Measurements from ENCODE around the gene RMC1. TPM values are rescaled to one million over a fixed set of nuclear protein-coding genes. Genes with fewer than 3 reads are reported as not detected.

Gene RMC1
- total and polyA plus RNA-seq, 2 experiments from 2014 or later = 10.4 to 28.0 TPM

- peak overlapping the region; percentile 67 for H3K27ac ChIP-seq
- TF ChIP-seq CTCF (IDR thresholded peaks at IDR 0.05; ENCODE audit: low read depth, low read length) = no peak
- peaks cover 19% of the 10 kb centered on the region for H3K4me1 ChIP-seq (ENCODE audit: low read depth)
- peaks cover 43% of the 10 kb centered on the region for H3K36me3 ChIP-seq
- H3K27me3 ChIP-seq = no peaks in the 10 kb centered on the region
- no peak for DNase-seq (ENCODE audit: low read depth in 1 of 2, low spot score in 1 of 2)
- H3K9me3 ChIP-seq (ENCODE audit: low read depth) = no peaks in the 10 kb centered on the region
- H3K4me3 ChIP-seq = no peak overlapping the region
These were observed 26.9 kb downstream of the RMC1 start for GRCh38 chr18:23530195-23530594.

- Histone ChIP-seq H3K27me3 (no peaks in the 10 kb centered on the region), H3K36me3 (peaks cover 44% of the 10 kb centered on the region), H3K9me3 (ENCODE audit: low read depth) (no peaks in the 10 kb centered on the region), H3K27ac (no peak overlapping the region), H3K4me1 (ENCODE audit: low read depth) (peaks cover 19% of the 10 kb centered on the region), H3K4me3 (no peak overlapping the region)
- DNase-seq (ENCODE audit: low read depth in 1 of 2, low spot score in 1 of 2) = no peak
- TF ChIP-seq CTCF (IDR thresholded peaks at IDR 0.05; ENCODE audit: low read depth, low read length) = no peak
These were observed 28.6 kb downstream of the RMC1 start for GRCh38 chr18:23531912-23532311.

- H3K27me3 ChIP-seq = no peaks in the 10 kb centered on the region
- H3K36me3 ChIP-seq = peaks cover 48% of the 10 kb centered on the region
- H3K4me3 ChIP-seq = no peak overlapping the region
- H3K27ac ChIP-seq = peak overlapping the region; percentile 81
- no peak for TF ChIP-seq CTCF (IDR thresholded peaks at IDR 0.05; ENCODE audit: low read depth, low read length)
- peaks cover 19% of the 10 kb centered on the region for H3K4me1 ChIP-seq (ENCODE audit: low read depth)
- DNase-seq (ENCODE audit: low read depth in 1 of 2, low spot score in 1 of 2) = no peak
- H3K9me3 ChIP-seq (ENCODE audit: low read depth) = no peaks in the 10 kb centered on the region
These were observed 29.5 kb downstream of the RMC1 start for GRCh38 chr18:23532848-23533247.

- H3K4me1 ChIP-seq (ENCODE audit: low read depth) = peaks cover 19% of the 10 kb centered on the region
- H3K9me3 ChIP-seq (ENCODE audit: low read depth) = no peaks in the 10 kb centered on the region
- H3K36me3 ChIP-seq = peaks cover 50% of the 10 kb centered on the region
- no peak overlapping the region for H3K4me3 ChIP-seq
- TF ChIP-seq CTCF (IDR thresholded peaks at IDR 0.05; ENCODE audit: low read depth, low read length) = no peak
- H3K27me3 ChIP-seq = no peaks in the 10 kb centered on the region
- H3K27ac ChIP-seq = peak overlapping the region; percentile 81
- DNase-seq (ENCODE audit: low read depth in 1 of 2, low spot score in 1 of 2) = no peak
These were observed 31.0 kb downstream of the RMC1 start for GRCh38 chr18:23534276-23534675.

GRCh38 chr18:23536204-23536603 lies 32.9 kb downstream of the RMC1 start:
- peaks cover 9% of the 10 kb centered on the region for H3K4me1 ChIP-seq (ENCODE audit: low read depth)
- no peak for DNase-seq (ENCODE audit: low read depth in 1 of 2, low spot score in 1 of 2)
- H3K27me3 ChIP-seq = no peaks in the 10 kb centered on the region
- H3K9me3 ChIP-seq (ENCODE audit: low read depth) = no peaks in the 10 kb centered on the region
- peaks cover 53% of the 10 kb centered on the region for H3K36me3 ChIP-seq
- peak overlapping the region; percentile 12 for H3K27ac ChIP-seq
- H3K4me3 ChIP-seq = no peak overlapping the region
- no peak for TF ChIP-seq CTCF (IDR thresholded peaks at IDR 0.05; ENCODE audit: low read depth, low read length)

- Histone ChIP-seq H3K36me3 (peaks cover 42% of the 10 kb centered on the region), H3K27me3 (no peaks in the 10 kb centered on the region), H3K4me3 (no peak overlapping the region), H3K9me3 (ENCODE audit: low read depth) (no peaks in the 10 kb centered on the region), H3K27ac (peak overlapping the region; percentile 56), H3K4me1 (ENCODE audit: low read depth) (peaks cover 20% of the 10 kb centered on the region)
- no peak for TF ChIP-seq CTCF (IDR thresholded peaks at IDR 0.05; ENCODE audit: low read depth, low read length)
- DNase-seq (ENCODE audit: low read depth in 1 of 2, low spot score in 1 of 2) = no peak
These were observed 34.0 kb downstream of the RMC1 start for GRCh38 chr18:23537274-23537673.
